SKM-1 (cell line): ENCODE data around the gene MVD.
"Not testable (repeated sequence)": the region's sequence is repeated elsewhere in the genome, so short reads cannot be mapped to it uniquely, and the experiment has no call there.

Experiments used
- DNase-seq: peaks from one replicate; lab custom pipeline; 2025; ENCODE audit not compliant: unreplicated experiment; lab: John Stamatoyannopoulos, UW

Gene MVD

DNA sequence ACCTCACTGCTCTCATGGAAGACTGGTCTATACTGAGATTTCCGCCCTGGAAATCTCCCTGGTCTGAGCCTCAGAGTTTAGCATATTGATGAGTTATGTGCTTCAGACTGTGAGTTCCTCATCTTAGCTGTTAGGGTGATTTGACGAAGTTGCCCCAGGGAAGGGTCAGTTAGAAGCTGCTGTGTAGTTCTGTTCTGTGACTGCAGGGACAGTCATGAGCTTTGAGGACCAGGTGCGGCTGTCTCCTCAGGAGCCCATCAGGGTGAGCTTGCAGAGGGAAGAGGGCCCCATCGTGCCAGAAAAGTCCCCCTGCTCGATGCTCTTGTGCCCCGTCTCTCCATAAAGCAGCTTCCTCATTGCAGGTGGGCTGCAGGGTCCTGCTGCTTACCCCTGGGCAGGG is 52.8 kb downstream of the MVD start:
- DNase-seq, result no peak

DNA sequence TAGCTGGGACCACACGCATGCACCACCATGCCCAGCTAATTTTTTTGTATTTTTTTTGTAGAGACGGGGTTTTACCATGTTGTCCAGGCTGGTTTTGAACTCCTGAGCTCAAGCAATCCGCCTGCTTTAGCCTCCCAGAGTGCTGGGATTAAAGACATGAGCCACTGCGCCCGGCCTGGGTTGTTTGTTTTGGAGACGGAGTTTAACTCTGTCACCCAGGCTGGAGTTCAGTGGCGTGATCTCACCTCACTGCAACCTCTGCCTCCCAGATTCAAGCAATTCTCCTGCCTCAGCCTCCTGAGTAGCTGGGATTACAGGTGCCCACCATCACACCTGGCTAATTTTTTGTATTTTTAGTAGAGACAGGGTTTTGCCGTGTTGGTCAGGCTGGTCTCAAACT is 53.5 kb downstream of the MVD start:
- DNase-seq, result not testable (repeated sequence)

GRCh38 chr16:88608076-88608475 is 54.8 kb downstream of the MVD start:
- no peak for DNase-seq

DNA sequence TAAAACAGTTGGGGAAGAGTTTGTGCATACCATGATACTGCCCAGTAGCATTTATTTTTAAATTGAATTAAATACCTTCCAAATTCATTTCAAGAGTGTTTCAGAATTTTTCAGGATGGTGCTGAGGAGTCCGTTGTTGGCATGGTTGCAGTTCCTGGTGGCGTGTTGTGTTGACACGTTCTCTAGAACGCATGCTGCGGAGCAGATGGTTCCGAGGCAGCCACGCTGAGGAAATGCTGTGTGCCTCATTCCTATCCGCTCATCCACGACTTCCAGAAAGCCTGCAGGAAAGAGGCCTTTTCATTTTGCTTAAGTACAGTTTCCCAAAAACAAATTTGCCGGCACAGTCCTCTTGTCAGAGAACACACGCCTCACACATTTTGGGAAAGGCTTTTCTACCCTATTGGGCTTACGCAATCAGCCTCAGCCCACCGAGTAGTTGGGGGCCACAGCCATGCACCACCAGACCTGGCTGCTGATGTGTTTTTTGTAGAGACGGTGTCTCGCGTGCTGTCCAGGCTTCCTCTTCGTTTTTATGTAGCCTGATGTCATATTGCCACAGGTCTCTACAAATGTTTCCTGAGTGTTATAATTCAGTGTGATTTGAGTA is 56.6 kb downstream of the MVD start:
- DNase-seq, result no peak

DNA sequence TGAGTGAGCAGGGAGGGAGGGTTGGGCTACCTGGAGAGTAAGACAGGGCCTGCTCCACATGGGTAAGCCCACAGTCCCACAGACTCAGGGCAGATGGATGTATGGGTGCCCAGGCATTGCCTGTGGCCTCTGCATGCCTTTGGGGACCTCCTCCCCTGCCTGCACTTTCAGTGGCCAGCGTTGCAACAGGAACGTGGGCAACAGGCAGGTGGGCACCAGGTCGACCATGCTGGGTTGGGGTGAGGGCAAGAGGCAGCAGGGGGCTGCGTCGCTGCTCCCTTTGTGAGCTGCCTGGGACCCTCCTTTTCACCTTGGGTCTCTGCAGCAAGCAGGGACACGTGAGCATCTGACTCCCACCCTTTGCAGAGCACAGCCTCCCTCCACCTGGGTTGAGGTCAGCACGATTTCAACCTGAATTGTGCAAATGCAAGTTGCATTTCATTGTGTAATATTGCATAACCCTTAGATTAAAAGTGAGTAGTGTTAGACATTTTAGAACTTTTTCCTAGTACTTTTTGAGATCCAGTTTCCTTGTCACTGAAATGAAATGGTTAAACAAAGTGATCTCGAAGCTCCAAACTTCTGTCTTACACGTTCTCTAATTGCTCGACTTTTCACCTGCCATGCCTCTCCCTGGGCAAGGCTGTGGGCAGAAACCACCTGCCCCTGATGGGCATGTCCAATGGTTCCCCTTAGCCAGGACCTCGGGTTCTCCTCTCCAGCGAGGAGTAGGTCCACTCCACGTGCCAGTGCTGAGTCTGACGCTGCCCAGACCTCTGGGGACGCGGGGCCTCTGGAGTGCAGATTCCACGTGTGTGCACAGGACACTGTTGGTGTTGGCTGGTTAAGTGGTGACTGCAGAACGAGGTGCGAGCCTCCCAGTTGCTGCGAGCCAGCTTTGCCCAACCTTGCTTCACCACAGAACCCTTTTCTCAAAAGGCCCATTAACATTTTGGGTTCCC is 57.4 kb downstream of the MVD start:
- DNase-seq, result no peak

- no peak for DNase-seq
These were observed 60.8 kb downstream of the MVD start for GRCh38 chr16:88602091-88602490.
